Skeletal muscle tissue (tissue), 4 donors: Measurements from ENCODE around the gene MAML3. TPM values are rescaled to one million over a fixed set of nuclear protein-coding genes. Genes with fewer than 3 reads are reported as not detected.

Source experiments
- H3K27ac ChIP-seq: one replicate; pipeline ENCODE4 v1.7.0; 2013; ENCODE audit warnings: mild to moderate bottlenecking, low read depth, low read length, inconsistent platforms
- H3K27me3 ChIP-seq, 3 donors: one replicate each; pipeline ENCODE4 v1.7.0; 2013; ENCODE audit warnings: low read length in 3 of 3; ENCODE audit not compliant: control insufficient read depth in 3 of 3, insufficient read depth in 3 of 3
- H3K36me3 ChIP-seq, 3 donors: one replicate each; pipeline ENCODE4 v1.7.0; 2013; ENCODE audit warnings: low read length in 3 of 3; ENCODE audit not compliant: control insufficient read depth in 3 of 3, insufficient read depth in 3 of 3
- H3K4me1 ChIP-seq, 3 donors: one replicate each; pipeline ENCODE4 v1.7.0; 2013; ENCODE audit warnings: low read length in 3 of 3, mild to moderate bottlenecking in 3 of 3; ENCODE audit not compliant: control insufficient read depth in 3 of 3, insufficient read depth in 3 of 3
- H3K4me3 ChIP-seq, 3 donors: one replicate each; pipeline ENCODE4 v1.7.0; 2013; ENCODE audit warnings: low read length in 3 of 3
- H3K9ac ChIP-seq, 3 donors: one replicate each; pipeline ENCODE4 v1.7.0; 2013; ENCODE audit warnings: low read length in 3 of 3, mild to moderate bottlenecking in 3 of 3, moderate library complexity in 2 of 3, low read depth in 1 of 3
- H3K9me3 ChIP-seq, 3 donors: one replicate each; pipeline ENCODE4 v1.7.0; 2013; ENCODE audit warnings: low read length in 3 of 3; ENCODE audit not compliant: control insufficient read depth in 3 of 3
- total RNA-seq: library from RNA; depleted of rRNA; stranded (reverse); fragments of >200 nt; gene quantifications from one replicate; pipeline ENCODE4 v1.2.3, GENCODE V29; 2014
- donor health status: Osteomylitis.

The MAML3 gene
- total RNA-seq, 1 donor from 2014 or later = 3.1 TPM

DNA sequence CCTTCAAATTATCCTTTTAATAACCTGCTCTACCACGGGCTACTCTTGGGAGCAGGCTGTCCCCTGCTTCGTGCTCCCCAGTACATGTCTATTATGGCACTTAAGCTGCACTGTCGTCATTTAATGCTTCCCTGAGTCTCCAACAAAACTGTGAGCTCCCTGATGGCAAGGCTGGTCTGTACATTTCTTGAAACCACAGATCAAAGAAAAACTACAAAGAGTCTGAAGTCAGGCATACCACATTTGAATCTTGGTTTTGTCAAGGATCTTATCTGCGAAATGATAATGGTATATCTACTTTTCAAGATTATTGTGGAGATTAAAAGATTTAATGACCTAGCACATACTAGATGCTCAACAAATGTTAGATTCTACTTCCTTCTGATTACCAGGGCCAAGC lies 45.7 kb downstream of the MAML3 start:
- Histone ChIP-seq H3K27me3 (no peaks in the 10 kb centered on the region), H3K36me3 (no peaks in the 10 kb centered on the region), H3K4me1 (peaks cover 0 to 5% (median 0%) of the 10 kb centered on the region in 3 donors), H3K4me3 (no peak overlapping the region), H3K27ac (no peak overlapping the region), H3K9ac (no peak overlapping the region), H3K9me3 (no peaks in the 10 kb centered on the region)

DNA sequence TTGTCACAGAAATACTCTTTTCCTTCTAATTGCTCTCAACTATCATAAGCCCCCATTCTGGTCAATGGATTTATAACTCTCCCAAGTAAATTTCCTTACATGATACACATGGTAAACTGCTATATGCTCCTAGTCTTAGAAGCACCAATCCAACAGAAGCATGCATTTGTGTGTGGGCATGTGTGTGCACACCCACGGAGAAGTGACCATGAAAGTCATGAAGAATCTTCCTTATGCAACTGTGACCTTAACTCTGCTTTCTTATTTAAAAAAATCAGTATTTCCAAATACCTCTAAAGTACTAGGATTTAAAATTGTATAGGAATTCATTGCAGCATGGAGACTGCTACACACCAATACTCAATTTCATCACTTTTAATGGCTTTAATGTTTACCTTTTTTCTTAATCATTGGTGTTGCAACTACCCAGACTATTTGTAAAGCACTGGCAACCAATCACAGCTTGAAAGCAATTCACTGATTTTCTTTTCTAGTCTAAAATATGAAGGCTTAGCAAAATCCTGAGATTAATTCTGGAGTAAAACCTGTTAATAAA lies 47.6 kb downstream of the MAML3 start:
- Histone ChIP-seq H3K36me3 (no peaks in the 10 kb centered on the region), H3K9me3 (no peaks in the 10 kb centered on the region), H3K9ac (no peak overlapping the region), H3K27me3 (no peaks in the 10 kb centered on the region), H3K27ac (no peak overlapping the region), H3K4me1 (no peaks in the 10 kb centered on the region), H3K4me3 (no peak overlapping the region)

DNA sequence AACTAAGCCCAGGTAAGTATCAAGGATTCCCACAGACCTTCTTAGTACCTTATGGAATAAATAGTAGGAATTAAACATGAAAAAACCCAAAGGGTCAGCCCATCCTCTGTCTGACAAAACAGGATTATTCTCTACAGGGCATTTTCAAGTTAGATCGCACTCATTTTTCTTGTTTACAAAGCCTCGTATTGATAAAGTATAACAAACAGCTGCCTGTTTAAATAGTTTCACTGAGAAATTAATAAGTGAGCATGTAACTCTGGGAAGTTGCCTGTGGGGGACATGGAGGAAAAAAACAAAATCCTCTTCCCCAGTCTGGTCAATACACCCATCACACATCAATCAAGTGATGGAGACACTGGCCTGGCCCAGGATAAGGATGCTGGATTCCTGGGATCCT lies 48.5 kb downstream of the MAML3 start:
- no peak overlapping the region for H3K4me3 ChIP-seq
- no peaks in the 10 kb centered on the region for H3K36me3 ChIP-seq
- H3K27me3 ChIP-seq = no peaks in the 10 kb centered on the region
- H3K9me3 ChIP-seq = no peaks in the 10 kb centered on the region
- H3K4me1 ChIP-seq = no peaks in the 10 kb centered on the region
- H3K27ac ChIP-seq = no peak overlapping the region
- no peak overlapping the region for H3K9ac ChIP-seq

GRCh38 chr4:140103676-140104075 lies 50.3 kb downstream of the MAML3 start:
- Histone ChIP-seq H3K9me3 (no peaks in the 10 kb centered on the region), H3K27me3 (no peaks in the 10 kb centered on the region), H3K9ac (no peak overlapping the region), H3K36me3 (no peaks in the 10 kb centered on the region), H3K27ac (no peak overlapping the region), H3K4me1 (peaks cover 3 to 13% (median 4%) of the 10 kb centered on the region in 3 donors), H3K4me3 (no peak overlapping the region)

DNA sequence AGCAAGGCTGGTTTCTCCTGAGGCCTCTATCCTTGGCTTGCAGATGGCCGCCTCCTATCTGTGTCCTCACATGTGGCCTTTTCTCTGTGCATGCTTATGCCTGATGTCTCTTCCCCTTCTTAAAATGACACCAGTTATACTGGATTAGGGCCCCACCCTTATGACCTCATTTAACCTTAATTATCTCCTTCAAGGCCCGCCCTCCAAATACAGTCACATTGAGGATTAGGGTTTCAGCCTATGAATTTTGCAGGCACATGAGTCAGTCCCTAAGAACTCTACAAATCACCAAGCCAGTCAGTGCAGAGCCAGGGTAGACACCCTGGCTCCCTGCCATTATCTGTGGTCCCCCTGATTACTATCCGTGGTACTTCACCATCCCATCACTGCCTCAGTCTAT lies 51.6 kb downstream of the MAML3 start:
- H3K9ac ChIP-seq = no peak overlapping the region
- no peaks in the 10 kb centered on the region for H3K27me3 ChIP-seq
- H3K36me3 ChIP-seq = no peaks in the 10 kb centered on the region
- H3K9me3 ChIP-seq = no peaks in the 10 kb centered on the region
- no peak overlapping the region for H3K27ac ChIP-seq
- no peak overlapping the region for H3K4me3 ChIP-seq
- peaks cover 5 to 15% (median 6%) of the 10 kb centered on the region in 3 donors for H3K4me1 ChIP-seq

- Histone ChIP-seq H3K4me1 (peaks cover 7 to 23% (median 14%) of the 10 kb centered on the region in 3 donors), H3K27me3 (no peaks in the 10 kb centered on the region), H3K36me3 (no peaks in the 10 kb centered on the region), H3K9me3 (no peaks in the 10 kb centered on the region), H3K27ac (no peak overlapping the region), H3K4me3 (no peak overlapping the region), H3K9ac (no peak overlapping the region)
Observed at GRCh38 chr4:140100771-140101170, 53.2 kb downstream of the MAML3 start.

DNA sequence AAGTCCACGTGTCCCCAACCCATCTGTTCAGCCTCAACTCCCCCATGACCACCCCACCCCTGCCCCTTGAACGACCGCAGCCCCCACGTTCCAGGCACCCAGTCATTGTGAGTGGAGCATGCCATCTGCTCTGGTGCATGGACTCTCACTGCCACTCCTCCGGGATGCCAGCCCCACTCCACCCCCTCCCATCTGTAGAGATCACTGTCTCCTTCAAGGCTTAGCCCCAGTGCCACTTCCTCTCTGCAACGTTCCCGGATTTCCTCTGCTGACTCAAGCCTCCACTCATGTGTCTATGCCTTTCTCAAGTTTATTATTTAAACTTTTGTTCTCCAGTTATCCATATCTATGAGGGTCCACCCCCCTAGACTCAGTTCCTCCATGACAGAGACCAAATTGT lies 54.0 kb downstream of the MAML3 start:
- Histone ChIP-seq H3K36me3 (no peaks in the 10 kb centered on the region), H3K9ac (no peak overlapping the region), H3K4me1 (peaks cover 13 to 31% (median 21%) of the 10 kb centered on the region in 3 donors), H3K27ac (no peak overlapping the region), H3K9me3 (no peaks in the 10 kb centered on the region), H3K27me3 (no peaks in the 10 kb centered on the region), H3K4me3 (no peak overlapping the region)

GRCh38 chr4:140098455-140099160 lies 55.4 kb downstream of the MAML3 start:
- Histone ChIP-seq H3K4me1 (peaks cover 25 to 43% (median 30%) of the 10 kb centered on the region in 3 donors), H3K27me3 (no peaks in the 10 kb centered on the region), H3K27ac (no peak overlapping the region), H3K9ac (no peak overlapping the region), H3K36me3 (no peaks in the 10 kb centered on the region), H3K4me3 (peak overlapping the region; percentile 18 to 52 (median 34)), H3K9me3 (no peaks in the 10 kb centered on the region)

- H3K4me3 ChIP-seq = no peak overlapping the region
- no peaks in the 10 kb centered on the region for H3K9me3 ChIP-seq
- H3K27me3 ChIP-seq = no peaks in the 10 kb centered on the region
- no peak overlapping the region for H3K9ac ChIP-seq
- H3K4me1 ChIP-seq = peaks cover 33 to 51% (median 37%) of the 10 kb centered on the region in 3 donors
- no peaks in the 10 kb centered on the region for H3K36me3 ChIP-seq
- H3K27ac ChIP-seq = no peak overlapping the region
Observed at GRCh38 chr4:140097572-140097971, 56.4 kb downstream of the MAML3 start.

- no peaks in the 10 kb centered on the region for H3K36me3 ChIP-seq
- no peaks in the 10 kb centered on the region for H3K9me3 ChIP-seq
- H3K4me1 ChIP-seq = peaks cover 39 to 54% (median 43%) of the 10 kb centered on the region in 3 donors
- no peak overlapping the region for H3K4me3 ChIP-seq
- no peak overlapping the region for H3K27ac ChIP-seq
- H3K9ac ChIP-seq = no peak overlapping the region
- no peaks in the 10 kb centered on the region for H3K27me3 ChIP-seq
Observed at GRCh38 chr4:140096921-140097320, 57.1 kb downstream of the MAML3 start.
